Suppressor macrophage treated with lipopolysaccharide for 1 hour (primary cell): ENCODE measurements around the gene GAK.

Source experiments
- DNase-seq, 3 donors: peaks; one replicate each; pipeline ENCODE4 v3.0.0-alpha.2; 2020 to 2022

GAK gene

GRCh38 chr4:906339-907102 lies 25.6 kb downstream of the GAK start:
- DNase-seq: no peak

GRCh38 chr4:905485-906338 lies 26.4 kb downstream of the GAK start:
- DNase-seq: no peak

GRCh38 chr4:903066-904046 lies 28.8 kb downstream of the GAK start:
- no peak for DNase-seq

GRCh38 chr4:901192-901910 lies 30.8 kb downstream of the GAK start:
- no peak for DNase-seq

- DNase-seq: no peak
These were observed 31.4 kb downstream of the GAK start for GRCh38 chr4:900721-901120.

GRCh38 chr4:900073-900472 lies 32.0 kb downstream of the GAK start:
- no peak for DNase-seq

GRCh38 chr4:899556-899906 lies 32.6 kb downstream of the GAK start:
- no peak for DNase-seq

- no peak for DNase-seq
These were observed 33.1 kb downstream of the GAK start for GRCh38 chr4:898869-899555.

- DNase-seq: no peak
These were observed 34.0 kb downstream of the GAK start for GRCh38 chr4:898123-898522.

- no peak for DNase-seq
These were observed 35.5 kb downstream of the GAK start for GRCh38 chr4:896630-897029.

GRCh38 chr4:896216-896615 lies 35.9 kb downstream of the GAK start:
- peak in 1 of 3 donors; percentile 15 for DNase-seq

- DNase-seq: no peak
These were observed 36.5 kb downstream of the GAK start for GRCh38 chr4:895596-895995.

GRCh38 chr4:893995-894705 lies 38.0 kb downstream of the GAK start:
- no peak for DNase-seq

GRCh38 chr4:893276-893994 lies 38.7 kb downstream of the GAK start:
- no peak for DNase-seq

GRCh38 chr4:892780-893179 lies 39.3 kb downstream of the GAK start:
- DNase-seq: no peak

- peak in 2 of 3 donors; percentile 2 to 4 for DNase-seq
These were observed 40.4 kb downstream of the GAK start for GRCh38 chr4:891747-892146.

- no peak for DNase-seq
These were observed 42.0 kb downstream of the GAK start for GRCh38 chr4:890036-890695.

- no peak for DNase-seq
These were observed 42.6 kb downstream of the GAK start for GRCh38 chr4:889516-889915.

- DNase-seq: no peak
These were observed 44.1 kb downstream of the GAK start for GRCh38 chr4:888029-888428.
